ENCODE results near the gene SLC2A9.
A peak's percentile ranks its signal among the peaks of the same experiment; 100 is the strongest.

SLC2A9 gene

GRCh38 chr4:10001757-10002156 lies 19.5 kb downstream of the SLC2A9 start:
- TF ChIP-seq CTCF (IDR thresholded peaks at IDR 0.05; ENCODE audit: insufficient read depth, low read length, poor library complexity, severe bottlenecking) = no peak
- DNase-seq (ENCODE audit: extremely low read depth, insufficient read length) = no peak
- Histone ChIP-seq H3K36me3 (ENCODE audit: control insufficient read depth, insufficient read depth, low read length) (no peaks in the 10 kb centered on the region), H3K27me3 (replicated peaks; ENCODE audit: control insufficient read depth, insufficient read depth, low read length) (no peaks in the 10 kb centered on the region), H3K4me3 (replicated peaks; ENCODE audit: low read depth, low read length) (no peak overlapping the region)

GRCh38 chr4:9999956-10000561 lies 21.2 kb downstream of the SLC2A9 start:
- DNase-seq (ENCODE audit: extremely low read depth, insufficient read length) = peak; percentile 61
- Histone ChIP-seq H3K36me3 (ENCODE audit: control insufficient read depth, insufficient read depth, low read length) (no peaks in the 10 kb centered on the region), H3K27me3 (replicated peaks; ENCODE audit: control insufficient read depth, insufficient read depth, low read length) (no peaks in the 10 kb centered on the region), H3K4me3 (replicated peaks; ENCODE audit: low read depth, low read length) (no peak overlapping the region)
- TF ChIP-seq CTCF (IDR thresholded peaks at IDR 0.05; ENCODE audit: insufficient read depth, low read length, poor library complexity, severe bottlenecking) = no peak

GRCh38 chr4:9997886-9998285 lies 23.4 kb downstream of the SLC2A9 start:
- H3K27me3 ChIP-seq (replicated peaks; ENCODE audit: control insufficient read depth, insufficient read depth, low read length) = no peaks in the 10 kb centered on the region
- no peaks in the 10 kb centered on the region for H3K36me3 ChIP-seq (ENCODE audit: control insufficient read depth, insufficient read depth, low read length)
- H3K4me3 ChIP-seq (replicated peaks; ENCODE audit: low read depth, low read length) = no peak overlapping the region
- DNase-seq (ENCODE audit: extremely low read depth, insufficient read length) = no peak
- no peak for TF ChIP-seq CTCF (IDR thresholded peaks at IDR 0.05; ENCODE audit: insufficient read depth, low read length, poor library complexity, severe bottlenecking)

- no peaks in the 10 kb centered on the region for H3K36me3 ChIP-seq (ENCODE audit: control insufficient read depth, insufficient read depth, low read length)
Measured at GRCh38 chr4:9996319-9997110, 24.8 kb downstream of the SLC2A9 start.

GRCh38 chr4:9994246-9994847 lies 26.9 kb downstream of the SLC2A9 start:
- DNase-seq (ENCODE audit: extremely low read depth, insufficient read length) = no peak
- Histone ChIP-seq H3K36me3 (ENCODE audit: control insufficient read depth, insufficient read depth, low read length) (no peaks in the 10 kb centered on the region), H3K27me3 (replicated peaks; ENCODE audit: control insufficient read depth, insufficient read depth, low read length) (no peaks in the 10 kb centered on the region), H3K4me3 (replicated peaks; ENCODE audit: low read depth, low read length) (no peak overlapping the region)
- TF ChIP-seq CTCF (IDR thresholded peaks at IDR 0.05; ENCODE audit: insufficient read depth, low read length, poor library complexity, severe bottlenecking) = no peak

More at GRCh38 chr4:9996319-9997110, 24.8 kb downstream of the SLC2A9 start:
- Histone ChIP-seq H3K27me3 (replicated peaks; ENCODE audit: control insufficient read depth, insufficient read depth, low read length) (no peaks in the 10 kb centered on the region), H3K4me3 (replicated peaks; ENCODE audit: low read depth, low read length) (no peak overlapping the region)
- DNase-seq (ENCODE audit: extremely low read depth, insufficient read length) = no peak
- no peak for TF ChIP-seq CTCF (IDR thresholded peaks at IDR 0.05; ENCODE audit: insufficient read depth, low read length, poor library complexity, severe bottlenecking)
